Fibroblast of skin of abdomen (primary cell): ENCODE results near the gene WASF2.
A peak's percentile ranks its signal among the peaks of the same experiment; 100 is the strongest.

Source experiments
- DNase-seq: peaks from one replicate; pipeline ENCODE4 v3.0.0-alpha.2; 2013

Gene WASF2

DNA sequence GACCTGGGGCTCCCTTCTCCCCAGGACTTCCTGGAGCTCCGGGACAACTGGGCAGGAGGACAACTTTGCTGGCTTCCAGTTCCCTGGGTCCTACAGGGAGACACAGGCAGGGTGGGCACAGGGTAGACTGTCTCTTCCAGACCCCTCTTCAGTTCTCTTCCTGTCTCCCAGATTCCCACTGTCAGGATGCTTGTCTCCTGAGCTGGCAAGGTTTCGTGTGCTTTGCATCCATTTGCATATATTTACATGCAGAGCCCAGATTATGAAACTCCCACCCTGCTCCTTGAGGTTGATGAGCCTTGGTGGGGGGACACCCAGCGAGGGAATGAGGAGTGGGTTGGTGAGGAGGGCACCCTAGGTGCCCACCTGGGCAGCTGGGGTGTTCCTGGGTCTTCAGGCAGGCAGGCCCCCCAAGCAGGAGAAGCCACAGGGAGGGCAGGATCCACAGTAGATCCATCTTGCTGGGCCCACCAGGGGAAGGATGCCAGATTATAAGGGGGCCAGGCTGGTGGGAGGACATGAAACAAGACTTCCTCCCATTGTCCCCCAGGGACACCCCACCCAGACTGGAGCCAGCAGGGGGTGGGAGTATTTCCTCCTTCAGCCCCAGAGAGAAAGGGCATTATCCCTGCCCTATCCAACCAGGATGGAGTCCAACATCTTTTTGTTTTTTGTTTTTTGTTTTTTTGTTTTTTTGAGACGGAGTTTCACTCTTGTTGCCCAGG, 115.4 kb downstream of the WASF2 start, which contains the start of gene FCN3:
Gene FCN3, minus strand, starts transcription at position 463 of the 725 bp plus-strand sequence. Its CDS starts 6 bp downstream, at position 457.
- no peak for DNase-seq

DNA sequence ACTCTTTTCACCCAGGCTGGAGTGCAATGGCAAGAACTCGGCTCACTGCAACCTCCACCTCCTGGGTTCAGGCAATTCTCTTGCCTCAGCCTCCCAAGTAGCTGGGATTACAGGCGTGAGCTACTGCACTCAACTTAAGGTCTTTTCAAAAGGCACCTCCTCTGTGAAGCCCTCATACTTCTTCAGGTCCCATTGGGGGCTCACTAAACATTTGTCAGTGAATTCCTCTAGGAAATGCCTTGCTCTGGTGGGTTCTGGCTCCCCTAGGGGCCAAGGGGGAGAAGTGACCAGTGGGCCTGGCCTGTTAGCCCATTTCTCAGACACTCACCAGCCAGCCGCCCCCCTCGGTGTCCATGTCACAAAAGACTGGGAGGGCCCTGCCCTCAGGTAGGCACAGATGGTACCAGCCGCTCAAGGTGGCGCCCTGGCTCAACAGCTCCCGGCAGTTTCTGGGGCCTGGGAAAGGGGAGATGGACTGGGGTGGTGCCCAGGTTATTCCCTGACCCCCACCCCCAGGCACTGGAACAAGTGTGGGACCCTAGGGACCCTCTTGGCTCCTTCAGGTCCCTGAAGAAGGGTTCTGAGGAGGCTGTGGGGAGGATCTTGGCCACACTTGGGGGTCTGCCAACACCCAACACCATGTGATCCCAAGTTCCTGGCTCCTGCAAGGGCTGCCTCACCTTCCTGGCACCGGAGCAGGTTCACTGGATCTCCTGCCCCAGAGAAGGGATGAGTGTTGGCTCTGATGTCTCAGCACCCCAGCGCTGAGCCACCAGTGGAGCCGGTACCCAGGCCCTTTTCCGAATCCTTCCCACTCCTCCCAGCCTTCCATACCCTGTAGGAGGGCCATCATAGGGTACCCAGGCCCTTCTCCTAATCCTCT, 116.9 kb downstream of the WASF2 start:
- DNase-seq, result no peak

DNA sequence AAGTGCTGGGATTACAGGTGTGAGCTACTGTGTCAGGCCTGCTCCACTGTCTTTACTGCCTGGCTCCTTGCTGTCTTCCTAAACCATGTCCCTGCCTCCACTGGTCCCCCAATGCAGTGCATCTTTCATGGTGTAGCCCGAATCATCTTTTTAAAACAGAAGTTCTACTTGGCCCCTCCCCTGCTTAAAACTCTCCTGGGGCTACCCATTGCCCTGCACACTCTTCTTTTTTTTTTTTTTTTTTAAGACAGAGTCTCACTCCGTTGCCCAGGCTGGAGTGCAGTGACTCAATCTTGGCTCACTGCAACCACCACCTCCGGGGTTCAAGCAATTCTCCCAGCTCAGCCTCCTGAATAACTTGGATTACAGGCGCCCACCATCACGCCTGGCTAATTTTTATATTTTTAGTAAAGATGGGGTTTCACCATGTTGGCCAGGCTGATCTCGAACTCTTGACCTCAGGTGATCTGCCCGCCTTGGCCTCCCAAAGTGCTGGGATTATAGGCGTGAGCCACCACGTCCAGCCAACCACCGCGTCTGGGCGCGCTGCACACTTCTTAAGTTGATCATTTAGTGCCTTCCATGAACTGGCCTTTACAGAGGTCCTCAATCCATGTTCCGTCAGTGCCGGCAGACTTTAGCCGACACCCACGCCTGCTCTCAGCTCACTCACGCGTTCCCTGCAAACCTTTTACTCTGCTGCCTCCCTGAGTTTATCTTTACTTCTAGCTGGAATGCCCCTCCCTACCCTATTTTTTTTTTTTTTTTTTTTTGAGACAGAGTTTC, 117.8 kb downstream of the WASF2 start:
- no peak for DNase-seq

GRCh38 chr1:27368869-27369582, 120.9 kb downstream of the WASF2 start:
- no peak for DNase-seq

DNA sequence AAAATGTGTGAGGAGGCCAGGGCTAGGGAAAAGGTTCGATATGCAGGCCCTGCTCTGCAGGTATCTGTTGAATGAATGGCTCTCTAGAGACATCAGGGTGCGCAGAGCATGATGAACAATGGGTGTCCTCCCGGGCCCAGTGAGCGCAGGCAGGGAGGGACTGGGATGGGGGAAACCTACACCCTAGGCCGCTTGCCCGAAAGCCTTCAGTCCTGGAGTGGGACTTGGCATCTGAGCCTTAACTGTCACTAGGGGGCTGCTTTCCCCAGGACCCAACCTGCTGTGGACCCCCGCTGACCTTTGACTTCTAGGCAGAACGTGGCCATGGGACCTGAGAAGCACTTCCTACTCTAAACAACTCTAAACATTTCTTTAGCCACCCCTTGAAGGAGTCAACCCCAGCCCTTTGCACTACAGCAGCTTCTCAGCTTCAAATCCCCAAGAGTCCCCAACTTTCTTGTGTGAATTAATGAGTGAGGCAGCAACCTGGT, 122.8 kb downstream of the WASF2 start:
- DNase-seq, result no peak

- DNase-seq, result peak; percentile 73
These were observed 123.4 kb downstream of the WASF2 start, which contains the start of gene MAP3K6 for GRCh38 chr1:27366411-27367159. MAP3K6 (minus strand) TSS chr1:27366961; CDS start chr1:27366597, 364 bp downstream.

- peak; percentile 75 for DNase-seq
These were observed 123.9 kb downstream of the WASF2 start for GRCh38 chr1:27366113-27366410.

GRCh38 chr1:27365372-27366112, 124.4 kb downstream of the WASF2 start:
- peak; percentile 87 for DNase-seq

DNA sequence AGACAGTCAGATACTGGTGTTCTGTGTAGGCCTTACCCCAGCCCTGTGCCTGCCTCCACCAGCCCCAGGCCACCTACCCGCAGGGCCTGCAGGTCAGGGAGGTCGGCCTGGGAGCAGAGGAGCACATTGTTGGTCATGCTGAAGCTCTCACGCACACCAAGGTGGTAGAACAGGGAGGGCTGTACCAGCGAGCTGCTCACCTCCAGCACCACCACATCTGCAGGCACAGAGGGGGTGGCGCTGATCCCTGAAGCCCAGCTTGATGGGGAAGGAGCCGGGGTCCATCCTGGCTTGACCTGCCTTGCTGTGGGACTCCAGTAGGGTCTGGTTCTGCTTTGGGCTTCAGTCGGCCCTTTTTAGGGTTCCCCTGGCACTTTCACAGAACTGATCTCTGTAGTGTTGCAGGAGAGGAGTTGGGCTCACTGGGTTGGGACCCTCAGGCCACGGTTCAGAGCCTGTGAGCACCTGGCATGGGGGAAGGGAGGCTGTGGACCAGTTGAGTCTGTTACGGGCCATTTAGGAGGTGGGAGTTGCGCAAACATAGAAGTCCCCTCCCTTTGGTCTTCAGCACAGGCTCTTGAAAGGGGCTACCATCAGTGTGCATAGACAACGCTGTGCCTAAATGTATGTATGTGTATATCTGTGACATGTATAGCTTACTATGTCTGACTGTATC, 125.1 kb downstream of the WASF2 start:
- DNase-seq, result no peak

DNA sequence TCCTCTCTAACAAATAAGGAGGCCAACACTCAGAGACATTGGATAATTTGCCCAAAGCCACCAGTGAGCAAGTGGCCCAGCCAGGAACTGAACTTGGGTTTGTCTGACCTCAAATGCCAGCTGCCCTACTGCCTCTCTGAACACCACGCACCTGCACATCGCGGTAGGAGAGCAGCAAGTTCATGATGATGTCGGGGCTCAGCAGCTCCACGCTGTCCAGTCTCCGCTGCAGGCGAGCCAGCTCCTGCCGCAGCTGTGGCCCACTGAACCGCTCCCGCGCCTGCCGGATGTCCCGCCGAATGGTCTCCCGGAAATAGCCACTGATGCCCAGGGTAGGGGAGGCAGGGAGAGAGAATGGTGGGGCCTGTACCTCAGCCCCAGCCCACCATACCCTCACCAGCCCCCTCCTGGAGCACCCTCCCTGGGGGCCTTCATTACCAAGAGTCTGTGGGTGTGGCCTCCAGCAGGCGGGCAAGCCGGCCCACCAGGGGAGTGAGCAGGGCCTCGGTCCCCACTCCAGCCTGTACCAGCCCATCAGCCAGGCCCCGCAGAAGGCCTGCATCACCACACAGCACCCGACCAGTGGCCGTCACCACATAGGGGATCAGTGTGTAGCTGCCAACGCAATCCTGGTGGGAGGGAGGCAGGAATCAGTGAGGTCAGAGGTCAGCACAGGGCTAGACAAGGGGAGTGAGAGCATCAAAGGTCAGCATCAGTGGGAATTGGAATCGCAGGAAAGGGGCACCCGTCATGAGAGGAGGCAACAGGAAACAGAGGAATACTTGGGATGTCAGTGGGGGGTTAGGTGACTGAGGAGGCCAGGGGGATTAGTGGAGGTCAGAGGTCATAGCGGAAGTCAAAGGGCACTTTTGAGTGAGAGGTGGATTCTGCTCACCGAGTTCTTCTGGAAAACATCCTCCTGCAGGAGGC, 125.9 kb downstream of the WASF2 start:
- DNase-seq, result no peak

GRCh38 chr1:27361553-27361952, 128.4 kb downstream of the WASF2 start:
- no peak for DNase-seq

GRCh38 chr1:27361044-27361402, 128.9 kb downstream of the WASF2 start:
- no peak for DNase-seq

GRCh38 chr1:27360159-27361043, 129.6 kb downstream of the WASF2 start:
- no peak for DNase-seq

- DNase-seq, result no peak
These were observed 130.2 kb downstream of the WASF2 start for GRCh38 chr1:27359822-27360158.

GRCh38 chr1:27358928-27359313, 131.0 kb downstream of the WASF2 start:
- DNase-seq, result no peak

DNA sequence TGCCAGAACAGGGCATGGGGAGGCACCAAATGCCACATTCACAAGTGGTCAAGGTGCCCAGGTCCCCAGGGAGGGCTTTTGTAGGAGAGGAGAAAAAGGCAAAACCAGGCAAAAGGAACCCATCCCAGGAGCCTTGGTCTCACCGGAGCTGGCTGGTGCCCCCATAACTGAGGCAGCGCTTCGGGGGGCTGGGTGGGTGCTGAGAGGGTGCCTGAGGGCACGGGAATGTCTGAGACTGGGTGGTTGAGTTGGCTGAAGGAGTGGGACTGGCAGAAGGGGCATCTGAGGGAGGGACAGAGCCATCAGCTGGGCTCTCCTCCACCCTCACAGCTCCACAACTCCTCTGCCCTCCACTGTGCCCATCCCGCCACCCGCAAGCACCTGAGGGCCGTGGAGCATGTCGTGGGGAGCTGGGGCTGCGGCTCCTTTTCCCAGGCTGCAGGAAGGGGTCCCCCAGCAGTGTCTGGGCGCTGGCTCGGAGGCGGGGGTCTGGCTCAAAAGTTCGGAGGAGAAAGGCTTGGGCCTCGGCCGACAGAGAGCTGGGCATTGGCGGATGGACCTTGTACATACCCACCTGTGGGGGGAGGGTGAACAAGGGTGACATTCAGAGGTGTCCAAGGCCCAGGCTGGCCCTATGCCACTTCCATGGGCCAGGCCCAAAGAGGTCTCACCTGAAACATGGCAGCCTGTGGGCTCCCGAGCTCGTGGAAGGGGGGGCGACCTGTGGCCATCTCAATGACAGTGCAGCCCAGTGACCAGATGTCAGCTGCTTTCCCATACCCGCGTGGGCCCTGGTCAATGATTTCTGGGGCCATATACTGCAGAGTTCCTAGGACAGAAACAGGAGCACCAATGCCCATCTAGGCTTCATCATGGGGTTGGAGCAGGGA, 131.7 kb downstream of the WASF2 start:
- DNase-seq, result no peak
